ENCODE results near the gene TMEM63B. TPM values are rescaled to one million over a fixed set of nuclear protein-coding genes. Genes with fewer than 3 reads are reported as not detected.

TMEM63B gene
- total RNA-seq, 1 experiment from 2014 or later: 22.6 TPM

DNA sequence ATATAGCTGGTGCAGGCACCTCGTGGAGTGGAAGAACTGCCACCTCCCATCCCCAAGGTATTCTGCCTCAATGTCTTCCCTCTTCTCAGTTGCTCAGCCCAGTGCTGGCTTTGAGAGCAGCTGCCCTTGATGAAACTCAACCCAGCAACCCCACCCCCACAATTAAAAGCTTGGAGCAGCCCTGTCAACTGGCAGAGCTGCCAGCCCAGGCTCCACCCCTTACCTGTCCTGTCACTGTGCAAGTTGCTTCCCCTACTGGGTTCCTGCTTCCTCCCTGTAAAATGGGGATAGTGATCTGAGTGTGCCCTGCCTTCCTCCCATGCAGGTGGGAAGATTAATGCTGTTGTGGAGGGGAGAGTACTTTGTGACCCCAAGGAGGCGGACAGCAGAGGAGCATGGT is 4.5 kb downstream of the TMEM63B start:
- no TSS peak for BruUV-seq (replicated peaks)
- Mint-ChIP-seq H3K27ac (ENCODE audit: low read depth, unreplicated experiment) (no peak overlapping the region), H3K36me3 (ENCODE audit: insufficient read depth, unreplicated experiment) (peaks cover 10% of the 10 kb centered on the region), H3K4me3 (ENCODE audit: unreplicated experiment) (no peak overlapping the region), H3K27me3 (ENCODE audit: insufficient read depth, unreplicated experiment) (no peaks in the 10 kb centered on the region), H3K4me1 (ENCODE audit: insufficient read depth, unreplicated experiment) (peaks cover 22% of the 10 kb centered on the region), H3K9me3 (ENCODE audit: unreplicated experiment) (no peaks in the 10 kb centered on the region)
- POLR2A ChIA-PET: interaction anchor here (0.7 kb wide), 2 partner anchors 115 to 181 kb away, joined by 3 to 4 read pairs; partner anchors contain the start of genes AARS2 and HSP90AB1
- no peak for DNase-seq (ENCODE audit: unreplicated experiment)
- intact Hi-C loops (cut with micrococcal nuclease): no loop called here
- TF ChIP-seq, protein P1, sequence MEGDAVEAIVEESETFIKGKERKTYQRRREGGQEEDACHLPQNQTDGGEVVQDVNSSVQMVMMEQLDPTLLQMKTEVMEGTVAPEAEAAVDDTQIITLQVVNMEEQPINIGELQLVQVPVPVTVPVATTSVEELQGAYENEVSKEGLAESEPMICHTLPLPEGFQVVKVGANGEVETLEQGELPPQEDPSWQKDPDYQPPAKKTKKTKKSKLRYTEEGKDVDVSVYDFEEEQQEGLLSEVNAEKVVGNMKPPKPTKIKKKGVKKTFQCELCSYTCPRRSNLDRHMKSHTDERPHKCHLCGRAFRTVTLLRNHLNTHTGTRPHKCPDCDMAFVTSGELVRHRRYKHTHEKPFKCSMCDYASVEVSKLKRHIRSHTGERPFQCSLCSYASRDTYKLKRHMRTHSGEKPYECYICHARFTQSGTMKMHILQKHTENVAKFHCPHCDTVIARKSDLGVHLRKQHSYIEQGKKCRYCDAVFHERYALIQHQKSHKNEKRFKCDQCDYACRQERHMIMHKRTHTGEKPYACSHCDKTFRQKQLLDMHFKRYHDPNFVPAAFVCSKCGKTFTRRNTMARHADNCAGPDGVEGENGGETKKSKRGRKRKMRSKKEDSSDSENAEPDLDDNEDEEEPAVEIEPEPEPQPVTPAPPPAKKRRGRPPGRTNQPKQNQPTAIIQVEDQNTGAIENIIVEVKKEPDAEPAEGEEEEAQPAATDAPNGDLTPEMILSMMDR (IDR thresholded peaks at IDR 0.05; ENCODE audit: unreplicated experiment): no peak
- CTCF ChIA-PET: interaction anchor here (0.6 to 2.7 kb wide), 8 partner anchors 14 to 523 kb away, joined by 3 to 10 read pairs (median 4); no protein-coding TSS in a partner anchor

DNA sequence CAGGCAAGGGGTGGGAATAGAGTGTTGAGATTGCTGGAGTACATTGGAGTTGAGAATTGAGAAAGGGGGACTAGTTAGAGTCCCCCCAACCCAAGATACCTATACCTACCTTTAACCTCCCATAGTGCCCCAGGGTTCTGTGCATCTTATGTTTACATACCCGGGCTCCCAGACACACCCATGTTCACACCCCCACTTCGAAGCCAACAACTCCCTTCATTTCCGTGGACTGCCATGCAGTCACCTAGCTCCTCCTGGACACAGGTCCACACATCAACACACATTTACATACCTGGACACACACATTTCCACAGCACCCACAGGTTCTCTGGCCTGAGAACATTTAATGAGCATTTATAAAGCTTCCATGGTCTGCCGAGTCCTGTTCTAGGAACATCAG is 5.1 kb downstream of the TMEM63B start:
- DNase-seq (ENCODE audit: unreplicated experiment): no peak
- Mint-ChIP-seq H3K27me3 (ENCODE audit: insufficient read depth, unreplicated experiment) (no peaks in the 10 kb centered on the region), H3K4me1 (ENCODE audit: insufficient read depth, unreplicated experiment) (peaks cover 22% of the 10 kb centered on the region), H3K4me3 (ENCODE audit: unreplicated experiment) (no peak overlapping the region), H3K36me3 (ENCODE audit: insufficient read depth, unreplicated experiment) (peaks cover 15% of the 10 kb centered on the region), H3K9me3 (ENCODE audit: unreplicated experiment) (no peaks in the 10 kb centered on the region), H3K27ac (ENCODE audit: low read depth, unreplicated experiment) (peak overlapping the region; percentile 18)
- POLR2A ChIA-PET: interaction anchor here (0.6 kb wide), 1 partner anchor 395 kb away, joined by 4 read pairs; no protein-coding TSS in a partner anchor
- BruUV-seq (replicated peaks): no TSS peak
- intact Hi-C loops (cut with micrococcal nuclease): no loop called here
- CTCF ChIA-PET: interaction anchor here (0.6 to 2.7 kb wide), 5 partner anchors 19 to 37 kb away, joined by 3 to 10 read pairs (median 5); no protein-coding TSS in a partner anchor
- TF ChIP-seq, protein P1 (IDR thresholded peaks at IDR 0.05; ENCODE audit: unreplicated experiment): no peak

DNA sequence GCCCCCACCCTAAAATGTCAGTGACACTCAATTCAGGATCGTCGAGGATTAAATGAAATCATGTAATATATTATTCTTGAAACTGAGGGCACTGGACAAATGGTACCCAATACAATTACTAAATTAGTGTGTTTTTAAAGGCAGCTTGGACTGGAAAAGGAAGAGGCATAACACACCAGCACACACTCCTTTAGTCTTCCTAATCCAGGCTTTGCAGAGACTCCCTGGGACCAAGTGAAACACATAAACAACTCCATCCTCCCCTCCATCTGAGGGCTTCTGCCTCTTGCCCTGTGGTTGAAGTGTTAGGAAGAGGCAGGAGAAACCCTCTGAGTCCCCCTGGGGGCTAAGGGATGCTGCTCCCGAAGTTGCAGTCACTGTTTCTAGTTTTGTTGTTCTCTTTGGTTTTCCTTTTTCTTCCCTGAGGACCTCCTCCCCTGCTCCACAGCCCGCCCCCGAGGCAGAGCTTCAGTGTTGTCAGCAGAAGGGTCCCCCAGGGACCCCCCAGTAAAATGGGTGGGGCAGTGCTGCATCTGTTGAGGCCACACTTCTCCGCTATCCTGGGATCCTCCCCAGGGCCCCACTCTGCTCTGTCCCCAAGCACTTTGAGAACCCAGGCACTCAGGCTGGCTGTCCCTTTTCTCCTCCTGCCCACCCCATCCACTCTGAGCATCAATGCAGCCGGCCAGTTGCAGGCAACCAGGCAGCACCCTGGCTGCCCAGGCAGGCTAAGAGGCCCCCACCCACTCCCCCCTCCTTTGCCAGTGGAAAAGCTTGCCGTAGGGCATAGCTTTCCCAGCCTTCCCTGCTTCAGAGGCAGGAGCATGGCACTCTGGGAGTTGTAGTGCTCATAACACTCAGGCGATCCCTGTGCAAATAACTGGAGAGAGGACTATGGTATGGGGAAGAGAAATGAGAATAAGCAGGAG is 5.9 kb downstream of the TMEM63B start:
- peaks cover 16% of the 10 kb centered on the region for H3K36me3 Mint-ChIP-seq (ENCODE audit: insufficient read depth, unreplicated experiment)
- no peaks in the 10 kb centered on the region for H3K9me3 Mint-ChIP-seq (ENCODE audit: unreplicated experiment)
- no TSS peak for BruUV-seq (replicated peaks)
- intact Hi-C loops (cut with micrococcal nuclease): no loop called here
- TF ChIP-seq, protein P1 (IDR thresholded peaks at IDR 0.05; ENCODE audit: unreplicated experiment): no peak
- ChIA-PET POLR2A (interaction anchor here (1.3 kb wide), 1 partner anchor 67 kb away, joined by 4 read pairs; no protein-coding TSS in a partner anchor), CTCF (interaction anchor here (0.6 to 2.7 kb wide), 10 partner anchors 17 to 363 kb away, joined by 3 to 9 read pairs (median 3); partner anchors contain the start of gene VEGFA)
- peak; percentile 43 for DNase-seq (ENCODE audit: unreplicated experiment)
- no peaks in the 10 kb centered on the region for H3K27me3 Mint-ChIP-seq (ENCODE audit: insufficient read depth, unreplicated experiment)
- H3K4me3 Mint-ChIP-seq (ENCODE audit: unreplicated experiment): no peak overlapping the region
- peak overlapping the region; percentile 18 for H3K27ac Mint-ChIP-seq (ENCODE audit: low read depth, unreplicated experiment)
- H3K4me1 Mint-ChIP-seq (ENCODE audit: insufficient read depth, unreplicated experiment): peaks cover 22% of the 10 kb centered on the region

All from MCF 10A (cell line).